Common myeloid progenitor, CD34-positive (primary cell): ENCODE results near the gene OSTM1.
"Not testable (repeated sequence)": the region's sequence is repeated elsewhere in the genome, so short reads cannot be mapped to it uniquely, and the experiment has no call there.

Source experiments
- CTCF ChIA-PET: fragments of 350-600 bp; sonication (Branson Sonifier 250); formaldehyde crosslinking; loops from one replicate; lab custom pipeline; 2021; ENCODE audit warnings: antibody characterized with exemption; lab: Charles Lee
- POLR2A ChIA-PET: fragments of 350-600 bp; sonication (Branson Sonifier 250); formaldehyde crosslinking; loops from one replicate; lab custom pipeline; 2021; ENCODE audit warnings: antibody characterized with exemption; lab: Charles Lee
- DNase-seq, 3 donors: peaks; one replicate each; pipeline versions ENCODE4 v3.0.0 to v3.0.0-alpha.2; 2013
- H3K27ac ChIP-seq, 2 experiments: 1 replicate in 1 of 2; 2 replicates in 1 of 2; pipeline ENCODE4 v1.7.0; 2013; ENCODE audit warnings: inconsistent platforms in 2 of 2, low read length in 2 of 2, mild to moderate bottlenecking in 2 of 2, low read depth in 1 of 2, moderate library complexity in 1 of 2; ENCODE audit not compliant: severe bottlenecking in 2 of 2, insufficient read depth in 1 of 2, poor library complexity in 1 of 2
- H3K27me3 ChIP-seq, 5 experiments: replicated peaks in 2 of 5; 1 replicate in 3 of 5; 2 replicates in 2 of 5; pipeline versions ENCODE4 v1.6.1 to v1.7.0; 2013; ENCODE audit warnings: low read length in 4 of 5, mild to moderate bottlenecking in 2 of 5, moderate library complexity in 2 of 5, inconsistent platforms in 1 of 5; ENCODE audit not compliant: insufficient read depth in 5 of 5, control insufficient read depth in 4 of 5
- H3K36me3 ChIP-seq, 4 experiments: 1 replicate in 2 of 4; 2 replicates in 2 of 4; pipeline versions ENCODE4 v1.6.1 to v1.7.0; 2013; ENCODE audit warnings: low read length in 3 of 4, control low read depth in 1 of 4, mild to moderate bottlenecking in 1 of 4; ENCODE audit not compliant: control insufficient read depth in 4 of 4, insufficient read depth in 4 of 4
- H3K4me1 ChIP-seq, 4 experiments: 1 replicate in 3 of 4; 2 replicates in 1 of 4; pipeline versions ENCODE4 v1.6.1 to v1.7.1; 2013; ENCODE audit warnings: low read length in 3 of 4, mild to moderate bottlenecking in 3 of 4, control low read depth in 1 of 4, inconsistent platforms in 1 of 4, moderate library complexity in 1 of 4; ENCODE audit not compliant: control insufficient read depth in 4 of 4, insufficient read depth in 4 of 4; ENCODE audit errors: control extremely low read depth in 1 of 4
- H3K4me3 ChIP-seq, 7 experiments: 1 replicate in 4 of 7; 2 replicates in 3 of 7; pipeline versions ENCODE4 v1.5.1 to v1.7.0; 2013; ENCODE audit warnings: mild to moderate bottlenecking in 7 of 7, low read length in 6 of 7, moderate library complexity in 6 of 7, inconsistent platforms in 2 of 7, low read depth in 2 of 7, control low read depth in 1 of 7; ENCODE audit not compliant: insufficient read depth in 4 of 7, control insufficient read depth in 1 of 7; ENCODE audit errors: extremely low read depth in 1 of 7
- H3K9me3 ChIP-seq, 5 experiments: 1 replicate in 4 of 5; 2 replicates in 1 of 5; pipeline versions ENCODE4 v1.6.1 to v1.7.1; 2013; ENCODE audit warnings: low read length in 4 of 5, mild to moderate bottlenecking in 2 of 5, inconsistent platforms in 1 of 5, low read depth in 1 of 5, moderate library complexity in 1 of 5; ENCODE audit not compliant: control insufficient read depth in 4 of 5, insufficient read depth in 2 of 5; ENCODE audit errors: control extremely low read depth in 1 of 5
- WGBS: methylation state at CpG from one replicate; pipeline ENCODE4 v1.1.5; 2013; ENCODE audit not compliant: insufficient coverage; 5-methylcytosine and 5-hydroxymethylcytosine counted together

OSTM1 gene

DNA sequence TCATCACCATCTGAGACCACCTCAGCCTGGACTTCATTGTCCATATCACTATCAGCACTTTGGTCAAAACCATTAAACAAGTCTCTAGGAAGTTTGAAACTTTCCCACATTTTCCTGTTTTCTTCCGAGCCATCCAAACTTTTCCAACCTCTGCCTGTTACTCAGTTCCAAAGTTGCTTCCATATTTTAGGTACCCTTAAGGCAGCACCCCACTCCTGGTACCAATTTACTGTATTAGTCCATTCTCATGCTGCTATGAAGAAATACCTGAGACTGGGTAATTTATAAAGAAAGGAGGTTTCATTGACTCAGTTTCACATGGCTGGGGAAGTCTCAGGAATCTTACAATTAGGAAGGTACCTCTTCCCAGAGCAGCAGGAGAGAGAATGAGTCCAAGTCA, 65.3 kb downstream of the OSTM1 start:
- CTCF ChIA-PET, DNase-seq, H3K4me1 ChIP-seq, H3K27me3 ChIP-seq, H3K27ac ChIP-seq, H3K36me3 ChIP-seq, POLR2A ChIA-PET, H3K4me3 ChIP-seq: not testable (repeated sequence)
- H3K9me3 ChIP-seq, result peaks cover 4 to 18% (median 9%) of the 10 kb centered on the region in 5 experiments
- WGBS, result 100% methylated on average over 1 of the region's 1 CpG

DNA sequence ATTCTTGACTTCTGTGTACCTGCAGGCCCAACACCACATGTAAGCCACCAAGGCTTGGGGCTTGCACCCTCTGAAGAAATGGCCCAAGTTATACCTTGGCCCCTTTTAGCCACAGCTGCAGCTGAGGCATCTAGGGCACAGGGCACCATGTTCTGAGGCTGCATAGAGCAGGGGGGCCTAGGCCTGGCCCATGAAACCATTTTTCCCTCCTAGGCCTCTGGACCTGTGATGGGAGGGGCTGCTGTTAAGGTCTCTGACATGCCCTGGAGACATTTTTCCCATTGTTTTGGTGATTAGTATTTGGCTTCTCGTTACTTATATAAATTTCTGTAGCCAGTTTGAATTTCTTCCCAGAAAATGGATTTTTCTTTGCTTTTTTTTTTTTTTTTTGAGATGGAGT, 66.2 kb downstream of the OSTM1 start:
- DNase-seq, result no peak
- ChIA-PET CTCF (no interaction called here), POLR2A (no interaction called here)
- no peak overlapping the region for H3K4me3 ChIP-seq
- peaks cover 0 to 15% (median 5%) of the 10 kb centered on the region in 5 experiments for H3K9me3 ChIP-seq
- H3K4me1 ChIP-seq, result no peaks in the 10 kb centered on the region
- no peak overlapping the region for H3K27ac ChIP-seq
- 100% methylated on average over 1 of the region's 1 CpG for WGBS
- H3K36me3 ChIP-seq, result no peaks in the 10 kb centered on the region
- no peaks in the 10 kb centered on the region for H3K27me3 ChIP-seq

GRCh38 chr6:108005961-108006360, 68.6 kb downstream of the OSTM1 start:
- peaks cover 0 to 15% (median 5%) of the 10 kb centered on the region in 5 experiments for H3K9me3 ChIP-seq
- no peaks in the 10 kb centered on the region for H3K36me3 ChIP-seq
- WGBS, result no CpG with 5 or more reads among the region's 3 CpGs
- POLR2A ChIA-PET, result interaction anchor here (0.6 kb wide), 1 partner anchor 402 kb away, joined by 4 read pairs; no protein-coding TSS in a partner anchor
- H3K27me3 ChIP-seq, result peaks cover 0 to 3% (median 0%) of the 10 kb centered on the region in 5 experiments
- H3K27ac ChIP-seq, result no peak overlapping the region
- no peaks in the 10 kb centered on the region for H3K4me1 ChIP-seq
- no peak for DNase-seq
- no peak overlapping the region for H3K4me3 ChIP-seq
- CTCF ChIA-PET, result no interaction called here

DNA sequence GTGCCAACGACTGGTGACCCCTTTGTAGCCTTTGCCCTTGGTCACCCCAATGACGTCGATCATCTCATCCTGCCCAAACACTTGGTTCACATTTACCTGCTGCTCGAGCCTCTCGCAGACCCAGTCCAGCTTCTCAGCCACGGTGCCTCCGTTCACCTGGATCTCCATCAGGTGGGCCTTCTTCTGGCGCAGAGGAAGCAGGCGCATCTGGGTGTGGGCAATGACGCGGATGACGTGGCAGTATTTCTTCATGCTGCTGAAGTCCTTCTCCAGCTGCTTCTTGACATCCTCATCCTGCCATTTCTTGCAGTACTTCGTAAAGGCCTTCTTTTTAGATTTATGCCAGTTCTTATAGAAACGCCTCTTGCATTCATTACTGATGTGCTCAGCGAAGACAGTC, 69.7 kb downstream of the OSTM1 start:
- POLR2A ChIA-PET, result interaction anchor here (0.8 kb wide), 1 partner anchor 100 kb away, joined by 3 read pairs; no protein-coding TSS in a partner anchor
- DNase-seq, result no peak
- CTCF ChIA-PET, result interaction anchor here (0.7 kb wide), 1 partner anchor 13 kb away, joined by 3 read pairs; no protein-coding TSS in a partner anchor
- no peak overlapping the region for H3K27ac ChIP-seq
- peaks cover 0 to 13% (median 5%) of the 10 kb centered on the region in 5 experiments for H3K9me3 ChIP-seq
- H3K27me3 ChIP-seq, result peaks cover 0 to 3% (median 0%) of the 10 kb centered on the region in 5 experiments
- no peak overlapping the region for H3K4me3 ChIP-seq
- no peaks in the 10 kb centered on the region for H3K36me3 ChIP-seq
- no peaks in the 10 kb centered on the region for H3K4me1 ChIP-seq
- 96% methylated on average over 15 of the region's 15 CpGs for WGBS

GRCh38 chr6:108002365-108003221, 71.9 kb downstream of the OSTM1 start:
- no peak for DNase-seq
- POLR2A ChIA-PET, result no interaction called here
- Histone ChIP-seq H3K36me3 (no peaks in the 10 kb centered on the region), H3K9me3 (no peaks in the 10 kb centered on the region), H3K27me3 (peaks cover 0 to 3% (median 0%) of the 10 kb centered on the region in 5 experiments), H3K4me3 (no peak overlapping the region), H3K27ac (no peak overlapping the region), H3K4me1 (no peaks in the 10 kb centered on the region)
- 85% methylated on average over 6 of the region's 9 CpGs for WGBS
- CTCF ChIA-PET, result interaction anchor here (1.0 kb wide), 1 partner anchor 45 kb away, joined by 3 read pairs; no protein-coding TSS in a partner anchor

GRCh38 chr6:108001696-108002231, 72.8 kb downstream of the OSTM1 start:
- Histone ChIP-seq H3K4me1 (no peaks in the 10 kb centered on the region), H3K36me3 (no peaks in the 10 kb centered on the region), H3K4me3 (no peak overlapping the region), H3K9me3 (no peaks in the 10 kb centered on the region), H3K27ac (no peak overlapping the region), H3K27me3 (peaks cover 0 to 3% (median 0%) of the 10 kb centered on the region in 5 experiments)
- POLR2A ChIA-PET, result no interaction called here
- DNase-seq, result no peak
- 100% methylated on average over 6 of the region's 7 CpGs for WGBS
- CTCF ChIA-PET, result no interaction called here

GRCh38 chr6:108000259-108000658, 74.3 kb downstream of the OSTM1 start:
- 100% methylated on average over 3 of the region's 5 CpGs for WGBS
- H3K4me3 ChIP-seq, H3K27ac ChIP-seq, H3K36me3 ChIP-seq, POLR2A ChIA-PET, H3K9me3 ChIP-seq, CTCF ChIA-PET, H3K27me3 ChIP-seq, DNase-seq, H3K4me1 ChIP-seq: not testable (repeated sequence)
